Loucy (cell line): Measurements from ENCODE around the gene C1GALT1C1.
A peak's percentile ranks its signal among the peaks of the same experiment; 100 is the strongest.

Source experiments
- H2AFZ ChIP-seq: fragments of 200-600 bp; sonication (generic); 2 replicates; pipeline ENCODE4 v1.6.0; 2016; ENCODE audit warnings: antibody characterized with exemption, mild to moderate bottlenecking, low read length, moderate library complexity
- H3F3A ChIP-seq: fragments of 200-600 bp; 2 replicates; pipeline ENCODE4 v1.6.0; 2016; ENCODE audit warnings: antibody characterized with exemption, low read depth, mild to moderate bottlenecking
- H3K27me3 ChIP-seq: fragments of 200-600 bp; sonication (generic); 2 replicates; pipeline ENCODE4 v1.6.1; 2014; ENCODE audit warnings: low read length, mild to moderate bottlenecking; ENCODE audit not compliant: insufficient read depth, poor library complexity, severe bottlenecking
- H3K36me3 ChIP-seq: fragments of 200-600 bp; sonication (generic); 2 replicates; pipeline ENCODE4 v1.6.1; 2016; ENCODE audit warnings: low read length; ENCODE audit not compliant: insufficient read depth
- H3K4me1 ChIP-seq: fragments of 200-600 bp; sonication (generic); 2 replicates; pipeline ENCODE4 v1.5.1; 2014; ENCODE audit warnings: low read length, mild to moderate bottlenecking; ENCODE audit not compliant: insufficient read depth, poor library complexity, severe bottlenecking
- H3K4me2 ChIP-seq: fragments of 200-600 bp; sonication (generic); 2 replicates; pipeline ENCODE4 v1.6.0; 2014; ENCODE audit warnings: antibody characterized with exemption, low read length, low read depth, mild to moderate bottlenecking; ENCODE audit not compliant: poor library complexity, severe bottlenecking
- H3K4me3 ChIP-seq: fragments of 200-600 bp; sonication (generic); 2 replicates; pipeline ENCODE4 v1.5.1; 2014; ENCODE audit warnings: low read length, mild to moderate bottlenecking, mixed read lengths; ENCODE audit not compliant: poor library complexity, severe bottlenecking
- H3K79me2 ChIP-seq: fragments of 200-600 bp; sonication (generic); 2 replicates; pipeline ENCODE4 v1.6.1; 2014; ENCODE audit warnings: low read length; ENCODE audit not compliant: insufficient read depth
- H3K9ac ChIP-seq: fragments of 200-600 bp; sonication (generic); 2 replicates; pipeline ENCODE4 v1.6.0; 2014; ENCODE audit warnings: mild to moderate bottlenecking, low read depth, low read length, moderate library complexity; ENCODE audit not compliant: poor library complexity, severe bottlenecking
- H3K9me2 ChIP-seq: fragments of 200-600 bp; sonication (generic); replicated peaks from 2 replicates; pipeline ENCODE4 v1.6.1; 2016; ENCODE audit warnings: low read depth, low read length, mixed read lengths
- H3K9me3 ChIP-seq: fragments of 200-600 bp; sonication (generic); 2 replicates; pipeline ENCODE4 v1.6.1; 2014; ENCODE audit warnings: mild to moderate bottlenecking, antibody characterized with exemption, low read length, low read depth; ENCODE audit not compliant: insufficient read depth
- H4K20me1 ChIP-seq: fragments of 200-600 bp; sonication (generic); 2 replicates; pipeline ENCODE4 v1.6.0; 2014; ENCODE audit warnings: antibody characterized with exemption, low read length, mild to moderate bottlenecking; ENCODE audit not compliant: insufficient read depth, poor library complexity, severe bottlenecking
- CTCF ChIP-seq: fragments of 200-600 bp; sonication (generic); conservative IDR thresholded peaks from 2 replicates; pipeline ENCODE4 v1.5.1; 2014; ENCODE audit warnings: mild to moderate bottlenecking, antibody characterized with exemption, low read length
- EZH2phosphoT487 ChIP-seq: fragments of 200-600 bp; IDR thresholded peaks from 2 replicates; pipeline ENCODE4 v1.6.1; 2018; ENCODE audit warnings: antibody characterized with exemption, mild to moderate bottlenecking, moderate library complexity, borderline replicate concordance

Gene C1GALT1C1

GRCh38 chrX:120614816-120615215, 15.0 kb downstream of the C1GALT1C1 start:
- Histone ChIP-seq H3K4me3 (no peak overlapping the region), H3K9me2 (no peaks in the 10 kb centered on the region), H3K79me2 (no peaks in the 10 kb centered on the region), H3K36me3 (peaks cover 20% of the 10 kb centered on the region; the same call in 1 of the 2 replicates), H3K4me2 (no peak overlapping the region), H3K27me3 (no peaks in the 10 kb centered on the region), H3K9me3 (no peaks in the 10 kb centered on the region), H3K9ac (no peak overlapping the region), H3F3A (no peaks in the 10 kb centered on the region), H3K4me1 (no peaks in the 10 kb centered on the region), H4K20me1 (no peaks in the 10 kb centered on the region), H2AFZ (no peak overlapping the region)
- no peak for TF ChIP-seq EZH2phosphoT487
- TF ChIP-seq CTCF, result no peak

DNA sequence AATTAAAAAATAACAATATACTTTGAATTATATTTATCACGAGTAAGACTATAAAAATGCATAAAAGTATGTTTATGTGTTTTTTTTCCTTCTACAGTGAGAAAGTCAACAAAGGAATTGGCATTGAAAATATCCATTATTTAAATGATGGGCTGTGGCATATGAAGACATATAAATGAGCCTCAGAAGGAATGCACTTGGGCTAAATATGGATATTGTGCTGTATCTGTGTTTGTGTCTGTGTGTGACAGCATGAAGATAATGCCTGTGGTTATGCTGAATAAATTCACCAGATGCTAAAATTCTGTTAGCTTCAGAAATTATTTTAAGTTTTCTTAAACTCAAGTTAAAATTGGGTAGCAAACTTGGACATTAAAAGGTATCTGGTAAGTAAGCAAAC, 17.8 kb downstream of the C1GALT1C1 start:
- Histone ChIP-seq H2AFZ (no peak overlapping the region), H3K9me2 (no peaks in the 10 kb centered on the region), H3K4me3 (no peak overlapping the region), H4K20me1 (no peaks in the 10 kb centered on the region), H3K4me2 (no peak overlapping the region), H3K9ac (no peak overlapping the region), H3K4me1 (no peaks in the 10 kb centered on the region), H3K27me3 (no peaks in the 10 kb centered on the region), H3F3A (no peaks in the 10 kb centered on the region), H3K36me3 (peaks cover 25% of the 10 kb centered on the region; the same call in 1 of the 2 replicates), H3K79me2 (peaks cover 4% of the 10 kb centered on the region; the same call in 1 of the 2 replicates), H3K9me3 (no peaks in the 10 kb centered on the region)
- TF ChIP-seq CTCF, result no peak
- TF ChIP-seq EZH2phosphoT487, result no peak

DNA sequence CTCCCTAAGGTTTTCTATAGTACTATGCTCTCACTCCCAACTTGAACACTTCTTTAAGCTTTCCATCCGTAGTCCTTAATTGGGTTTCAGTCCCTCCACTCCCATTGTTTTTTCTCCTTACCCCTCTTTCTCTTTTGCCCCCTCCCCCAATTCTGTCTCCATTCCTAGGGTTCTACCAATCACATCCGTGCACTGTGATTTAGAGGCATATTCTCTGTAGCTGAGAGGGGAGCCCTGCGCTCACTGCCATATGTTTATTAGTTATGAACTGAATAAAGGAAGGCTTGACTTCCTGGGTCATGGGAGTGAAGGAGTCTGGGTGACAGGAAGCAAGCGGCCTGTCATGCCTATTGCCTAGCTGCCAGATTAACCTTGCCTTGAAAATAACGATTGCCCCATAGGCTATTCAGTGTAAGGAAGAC, 25.5 kb downstream of the C1GALT1C1 start:
- no peak for TF ChIP-seq EZH2phosphoT487
- H3K4me3 ChIP-seq, result peak overlapping the region; percentile 83
- no peaks in the 10 kb centered on the region for H3K27me3 ChIP-seq
- peaks cover 5% of the 10 kb centered on the region; the same call in 1 of the 2 replicates for H3K36me3 ChIP-seq
- peaks cover 11% of the 10 kb centered on the region for H4K20me1 ChIP-seq
- peak overlapping the region; percentile 87 for H2AFZ ChIP-seq
- no peaks in the 10 kb centered on the region for H3K9me3 ChIP-seq
- H3K79me2 ChIP-seq, result peaks cover 31% of the 10 kb centered on the region
- H3K9ac ChIP-seq, result peak overlapping the region; percentile 93
- no peaks in the 10 kb centered on the region for H3F3A ChIP-seq
- H3K4me1 ChIP-seq, result peaks cover 5% of the 10 kb centered on the region
- H3K4me2 ChIP-seq, result peak overlapping the region; percentile 91
- H3K9me2 ChIP-seq, result no peaks in the 10 kb centered on the region
